ENCODE measurements around the gene RAD51B. TPM values are rescaled to one million over a fixed set of nuclear protein-coding genes. Genes with fewer than 3 reads are reported as not detected.
A peak's percentile ranks its signal among the peaks of the same experiment; 100 is the strongest.
"Not testable (repeated sequence)": the region's sequence is repeated elsewhere in the genome, so short reads cannot be mapped to it uniquely, and the experiment has no call there.

RAD51B gene
- total RNA-seq, 1 experiment from 2014 or later: 28.9 TPM

DNA sequence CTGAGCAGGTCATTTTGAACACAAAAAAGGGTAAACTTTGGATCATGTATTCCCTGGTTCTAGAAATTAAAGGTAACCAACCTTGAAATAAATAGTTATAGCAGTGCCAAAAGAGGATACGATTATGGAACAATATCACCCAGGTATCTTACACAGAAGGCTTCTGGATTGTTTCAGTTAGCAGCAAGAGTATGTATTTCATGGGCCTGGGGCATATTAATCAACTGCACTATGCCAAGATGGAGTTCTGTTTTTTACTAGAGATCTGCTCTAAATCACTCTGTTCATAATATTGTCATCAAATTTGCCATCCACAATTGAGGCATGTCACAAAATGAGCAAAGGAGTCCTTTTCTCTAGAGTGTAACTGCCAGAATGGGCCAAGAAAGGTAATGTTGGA, 357.1 kb downstream of the RAD51B start:
- in situ Hi-C loops (cut with HindIII; ENCODE audit: low pct_unique_long_range_greater_than_20kb, low sequenced_read_pairs): no loop called here
- DNase-seq (ENCODE audit: low read depth, low spot score): no peak

DNA sequence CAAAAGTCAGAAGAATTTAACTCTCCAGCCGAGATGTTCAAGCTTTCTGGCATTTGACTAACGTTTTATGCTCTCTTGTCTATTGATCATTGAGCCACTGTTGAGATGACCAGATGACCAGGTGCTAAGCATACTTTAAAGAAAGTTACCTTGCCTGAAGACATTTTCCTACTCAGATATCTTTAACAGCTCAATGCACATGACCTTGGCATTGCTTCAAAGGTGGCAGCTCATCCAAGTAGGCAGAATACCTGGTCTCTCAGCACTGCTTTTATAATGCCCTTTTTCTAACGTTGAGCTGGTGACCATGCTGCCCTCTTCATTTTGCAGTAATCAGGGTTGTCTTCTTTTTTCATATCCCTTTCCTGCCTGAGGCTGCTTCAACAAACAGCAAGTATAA, 358.1 kb downstream of the RAD51B start:
- in situ Hi-C loops (cut with HindIII; ENCODE audit: low pct_unique_long_range_greater_than_20kb, low sequenced_read_pairs): no loop called here
- DNase-seq (ENCODE audit: low read depth, low spot score): no peak

DNA sequence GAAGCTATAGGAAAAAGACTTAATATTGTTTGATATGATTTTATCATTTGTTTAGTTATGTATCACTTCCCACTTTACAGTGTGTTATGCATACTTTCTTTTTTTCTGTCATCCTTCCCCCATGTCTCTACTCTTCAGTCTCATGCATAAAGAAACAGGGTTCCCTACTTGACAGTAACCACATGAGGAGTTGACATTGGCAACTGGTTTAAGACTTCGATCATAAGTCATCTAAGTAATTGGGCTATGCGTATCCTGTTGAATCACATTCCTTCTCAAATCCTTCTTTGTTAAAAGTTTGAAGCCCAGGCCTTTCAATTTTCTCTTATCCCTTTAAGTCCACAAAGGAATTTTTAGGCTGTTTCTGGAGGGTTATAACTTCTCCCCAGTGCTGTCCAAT, 358.7 kb downstream of the RAD51B start:
- DNase-seq (ENCODE audit: low read depth, low spot score): no peak
- in situ Hi-C loops (cut with HindIII; ENCODE audit: low pct_unique_long_range_greater_than_20kb, low sequenced_read_pairs): no loop called here

GRCh38 chr14:68181519-68182326, 362.1 kb downstream of the RAD51B start:
- in situ Hi-C loops (cut with HindIII; ENCODE audit: low pct_unique_long_range_greater_than_20kb, low sequenced_read_pairs): no loop called here
- no peak for DNase-seq (ENCODE audit: low read depth, low spot score)

DNA sequence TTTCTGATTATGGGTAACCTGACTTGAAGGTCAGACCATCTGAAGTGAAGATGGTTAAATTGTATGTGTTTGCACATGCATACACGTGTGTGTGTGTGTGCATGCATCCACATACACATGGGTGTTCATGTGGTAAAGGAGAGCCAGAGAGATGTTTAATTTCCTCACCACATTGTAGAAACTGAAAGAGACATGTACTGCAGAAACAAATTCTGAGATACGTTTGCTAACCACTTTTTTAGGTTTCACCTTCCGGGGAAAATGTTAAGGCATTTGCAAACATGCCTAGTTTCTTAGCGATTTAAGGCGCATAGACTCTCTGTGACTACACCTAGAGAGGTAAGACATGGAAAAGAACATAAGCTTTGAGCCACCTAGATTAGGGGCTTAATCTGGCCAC, 362.9 kb downstream of the RAD51B start:
- in situ Hi-C loops (cut with HindIII; ENCODE audit: low pct_unique_long_range_greater_than_20kb, low sequenced_read_pairs): no loop called here
- DNase-seq (ENCODE audit: low read depth, low spot score): no peak

GRCh38 chr14:68186500-68187276, 367.1 kb downstream of the RAD51B start:
- in situ Hi-C loops (cut with HindIII; ENCODE audit: low pct_unique_long_range_greater_than_20kb, low sequenced_read_pairs); DNase-seq (ENCODE audit: low read depth, low spot score): not testable (repeated sequence)

- in situ Hi-C loops (cut with HindIII; ENCODE audit: low pct_unique_long_range_greater_than_20kb, low sequenced_read_pairs): no loop called here
Measured at GRCh38 chr14:68188174-68188573, 368.6 kb downstream of the RAD51B start.

DNA sequence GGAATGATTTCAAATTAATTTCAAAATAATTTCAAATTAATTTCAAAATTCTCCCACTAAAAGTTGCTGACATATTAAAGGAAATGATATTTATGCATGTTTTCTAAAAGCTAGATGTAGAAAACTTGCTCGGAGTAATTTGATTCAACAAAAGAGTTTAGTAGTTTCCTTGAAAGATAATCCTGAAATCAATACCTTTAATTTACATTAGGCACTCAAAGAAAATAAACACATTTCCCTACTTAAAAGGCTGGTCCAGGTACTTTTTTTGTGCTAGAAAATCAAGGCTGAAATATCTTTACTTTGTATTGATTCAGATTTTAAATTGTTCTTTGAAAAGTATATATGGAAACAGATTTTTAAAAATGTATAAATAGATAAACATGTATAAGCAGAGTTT, 370.5 kb downstream of the RAD51B start:
- in situ Hi-C loops (cut with HindIII; ENCODE audit: low pct_unique_long_range_greater_than_20kb, low sequenced_read_pairs): no loop called here
- no peak for DNase-seq (ENCODE audit: low read depth, low spot score)

More at GRCh38 chr14:68188174-68188573, 368.6 kb downstream of the RAD51B start:
- DNase-seq (ENCODE audit: low read depth, low spot score): no peak

DNA sequence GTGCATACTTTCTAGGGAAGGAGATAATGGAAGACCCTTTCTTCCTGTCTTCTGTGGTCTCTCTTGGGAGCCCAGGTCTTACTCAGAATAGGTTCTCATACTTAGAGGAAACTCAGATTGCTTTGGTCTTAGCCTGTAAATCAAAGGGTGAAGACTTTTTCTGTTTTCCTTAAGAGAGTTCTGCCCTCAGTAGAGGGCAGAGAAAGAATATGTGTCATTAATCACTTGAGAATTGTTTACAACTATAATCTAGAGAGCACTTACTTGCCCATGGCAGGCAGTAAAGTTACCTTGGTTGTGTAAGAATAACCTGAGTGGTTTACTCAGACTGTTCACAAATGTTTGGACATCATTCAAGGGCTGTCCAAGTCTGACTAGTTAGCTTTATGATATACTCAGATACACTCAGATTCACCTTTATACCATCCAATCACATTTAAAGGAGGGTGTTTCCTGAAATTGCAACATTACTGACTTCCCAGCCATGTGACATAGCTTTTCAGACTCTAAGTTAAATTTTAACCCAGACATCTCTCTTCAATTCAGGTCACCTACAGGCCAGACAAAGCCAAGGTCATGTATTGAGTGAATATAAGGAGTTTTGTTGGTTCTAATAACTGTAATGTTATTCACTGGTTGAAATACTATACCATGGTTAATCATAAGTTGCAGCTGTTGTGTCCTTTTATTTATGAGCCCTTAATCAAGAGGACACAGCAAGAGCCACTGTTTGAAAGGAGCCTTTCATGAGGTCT, 372.2 kb downstream of the RAD51B start:
- peak; percentile 44 for DNase-seq (ENCODE audit: low read depth, low spot score)

DNA sequence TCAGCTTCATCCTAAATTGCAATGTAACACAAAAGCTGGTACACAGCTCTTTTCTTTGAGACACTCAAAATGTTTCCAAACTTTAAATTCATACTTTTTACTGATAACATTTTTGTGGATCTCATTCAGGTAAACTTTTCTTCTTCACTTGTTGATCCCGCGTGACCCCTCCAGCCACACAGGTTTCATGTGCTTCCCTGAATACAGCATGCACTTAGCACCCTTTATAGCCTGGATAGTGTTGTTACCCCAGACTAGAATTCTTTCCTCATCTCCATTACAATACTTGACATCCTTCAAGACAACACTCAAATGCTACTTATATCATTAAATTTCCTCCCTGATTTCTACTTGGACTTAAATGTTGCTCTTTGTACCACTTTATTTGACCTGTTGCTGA, 373.4 kb downstream of the RAD51B start:
- no peak for DNase-seq (ENCODE audit: low read depth, low spot score)
- in situ Hi-C loops (cut with HindIII; ENCODE audit: low pct_unique_long_range_greater_than_20kb, low sequenced_read_pairs): no loop called here

More for the DNA sequence above, 372.2 kb downstream of the RAD51B start:
- in situ Hi-C loops (cut with HindIII; ENCODE audit: low pct_unique_long_range_greater_than_20kb, low sequenced_read_pairs): no loop called here

- in situ Hi-C loops (cut with HindIII; ENCODE audit: low pct_unique_long_range_greater_than_20kb, low sequenced_read_pairs): no loop called here
- DNase-seq (ENCODE audit: low read depth, low spot score): no peak
Measured at GRCh38 chr14:68193970-68194681, 374.5 kb downstream of the RAD51B start.

DNA sequence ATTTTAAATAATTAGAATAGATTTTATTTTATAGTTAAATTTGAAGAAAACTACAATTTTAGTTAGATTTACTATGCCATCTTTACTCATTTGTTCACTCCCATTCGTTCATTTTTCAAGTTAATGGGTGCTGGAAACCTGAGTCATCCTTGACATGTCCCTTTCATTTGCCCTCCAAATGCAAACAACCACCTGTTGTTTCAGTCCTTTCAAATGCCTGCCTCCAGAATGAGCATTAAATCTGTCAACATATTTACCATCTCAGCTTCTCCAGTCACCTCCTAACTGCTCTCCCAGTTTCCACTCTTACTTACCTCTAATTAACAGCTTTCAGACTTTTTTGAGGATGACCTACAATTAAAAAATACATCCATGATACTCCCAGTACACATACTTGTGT, 375.5 kb downstream of the RAD51B start:
- in situ Hi-C loops (cut with HindIII; ENCODE audit: low pct_unique_long_range_greater_than_20kb, low sequenced_read_pairs): no loop called here
- DNase-seq (ENCODE audit: low read depth, low spot score): no peak

DNA sequence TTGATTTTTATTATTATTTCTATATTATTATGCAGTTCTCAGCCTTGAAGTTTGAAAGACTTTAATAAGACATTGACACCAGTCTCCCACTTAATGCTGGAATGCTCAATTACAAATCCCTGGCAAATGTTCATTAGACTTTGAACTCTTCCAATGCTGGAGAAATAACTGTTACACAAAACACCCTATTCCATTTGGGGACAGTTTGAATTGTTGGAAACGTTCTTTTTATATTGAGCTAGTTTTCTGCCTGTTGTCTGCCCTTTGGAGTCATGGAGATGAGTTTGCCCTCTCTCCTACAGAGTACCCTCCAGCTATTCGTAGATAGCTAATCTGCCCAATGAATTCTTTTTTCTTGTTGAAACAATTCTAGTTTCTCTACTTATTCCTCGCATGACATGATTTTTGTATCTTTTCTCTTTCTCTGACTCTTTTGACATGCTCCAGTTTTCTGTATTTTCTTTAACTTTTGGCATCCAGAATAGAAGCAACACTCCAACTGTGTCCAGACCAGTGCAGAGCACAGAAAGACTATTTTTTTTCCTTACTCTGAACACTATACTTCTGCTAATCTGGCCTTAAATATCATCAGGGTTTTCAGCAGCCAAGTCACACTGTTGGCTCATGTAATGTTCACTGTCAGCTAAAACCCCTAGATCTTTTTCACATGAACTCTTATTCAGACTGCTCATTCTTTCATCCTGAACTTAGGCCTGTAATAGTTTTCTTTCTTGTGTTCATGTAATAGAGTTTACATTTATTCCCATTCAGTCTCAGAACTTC, 379.3 kb downstream of the RAD51B start:
- DNase-seq (ENCODE audit: low read depth, low spot score): no peak
- in situ Hi-C loops (cut with HindIII; ENCODE audit: low pct_unique_long_range_greater_than_20kb, low sequenced_read_pairs): no loop called here

DNA sequence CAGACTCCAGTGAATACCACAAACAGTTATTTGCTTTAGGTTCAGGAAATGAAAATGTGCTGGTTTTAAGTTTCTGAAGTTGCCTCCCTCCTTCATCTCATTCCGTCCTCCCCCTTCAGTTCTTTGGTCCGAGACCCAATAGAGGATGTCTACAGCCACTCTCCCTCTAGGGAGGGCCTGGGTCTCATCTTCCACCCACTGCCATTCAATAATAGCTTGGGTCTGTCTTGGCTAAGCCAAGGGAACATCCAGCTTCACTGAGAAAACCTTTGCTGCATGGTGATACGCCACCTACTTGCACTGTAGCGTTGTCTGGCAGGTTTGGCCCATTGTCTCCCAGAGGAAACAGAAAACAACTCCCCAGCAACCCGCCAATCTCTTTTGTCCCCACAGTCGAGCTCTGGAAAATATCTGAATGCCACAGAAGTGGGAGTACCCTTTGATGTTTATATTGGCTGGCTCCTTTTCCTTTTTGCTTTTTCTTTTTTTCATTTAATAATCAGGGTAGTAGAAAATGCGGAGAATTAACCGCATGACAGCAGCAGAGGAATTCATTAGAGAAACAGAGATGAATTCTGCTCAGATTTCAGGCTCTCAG, 380.1 kb downstream of the RAD51B start:
- no peak for DNase-seq (ENCODE audit: low read depth, low spot score)
- in situ Hi-C loops (cut with HindIII; ENCODE audit: low pct_unique_long_range_greater_than_20kb, low sequenced_read_pairs): no loop called here

- in situ Hi-C loops (cut with HindIII; ENCODE audit: low pct_unique_long_range_greater_than_20kb, low sequenced_read_pairs): no loop called here
- DNase-seq (ENCODE audit: low read depth, low spot score): no peak
Measured at GRCh38 chr14:68203871-68204270, 384.3 kb downstream of the RAD51B start.

DNA sequence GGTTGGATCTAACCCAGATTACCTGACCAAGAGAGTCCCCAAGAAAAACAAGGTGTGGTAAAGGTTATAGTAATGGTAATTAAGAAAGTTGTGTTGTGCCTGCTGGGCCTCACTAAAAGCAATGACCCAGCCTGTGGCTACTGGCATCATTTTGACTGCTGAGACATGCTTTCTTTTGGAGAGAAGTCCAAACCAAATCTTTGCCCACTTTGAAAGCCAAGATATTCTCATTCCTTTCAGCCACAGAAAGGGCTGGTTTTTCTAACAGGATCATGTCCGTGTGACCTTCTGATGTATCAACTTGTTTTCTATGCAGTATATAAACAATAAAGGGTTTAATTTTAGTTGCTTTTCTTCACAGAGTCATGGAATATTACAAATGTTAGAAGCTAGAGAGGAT, 388.6 kb downstream of the RAD51B start:
- in situ Hi-C loops (cut with HindIII; ENCODE audit: low pct_unique_long_range_greater_than_20kb, low sequenced_read_pairs): no loop called here
- no peak for DNase-seq (ENCODE audit: low read depth, low spot score)

Measured in SK-MEL-5 (cell line).